ENCODE data around the gene INPP5J. TPM values are rescaled to one million over a fixed set of nuclear protein-coding genes. Genes with fewer than 3 reads are reported as not detected.

Gene INPP5J
- total RNA-seq, 1 experiment from 2014 or later: 0.61 TPM

- POLR2A ChIA-PET: no interaction called here
- intact Hi-C loops (cut with micrococcal nuclease): no loop called here
Measured at GRCh38 chr22:31091106-31091975, 31.4 kb upstream of the INPP5J start.

GRCh38 chr22:31092161-31092560, 30.6 kb upstream of the INPP5J start:
- no peaks in the 10 kb centered on the region for H3K4me1 Mint-ChIP-seq (ENCODE audit: insufficient read depth, unreplicated experiment)
- CTCF ChIA-PET: interaction anchor here (0.6 to 1.5 kb wide), 3 partner anchors 10 to 172 kb away, joined by 4 to 6 read pairs (median 5); partner anchors contain the start of gene SELENOM
- intact Hi-C loops (cut with micrococcal nuclease): no loop called here
- H3K36me3 Mint-ChIP-seq (ENCODE audit: insufficient read depth, unreplicated experiment): peaks cover 15% of the 10 kb centered on the region
- no peak overlapping the region for H3K4me3 Mint-ChIP-seq (ENCODE audit: unreplicated experiment)
- no peak overlapping the region for H3K27ac Mint-ChIP-seq (ENCODE audit: low read depth, unreplicated experiment)
- H3K27me3 Mint-ChIP-seq (ENCODE audit: insufficient read depth, unreplicated experiment): no peaks in the 10 kb centered on the region
- H3K9me3 Mint-ChIP-seq (ENCODE audit: unreplicated experiment): no peaks in the 10 kb centered on the region
- POLR2A ChIA-PET: no interaction called here
- BruUV-seq (replicated peaks): no TSS peak
- DNase-seq (ENCODE audit: unreplicated experiment): no peak
- no peak for TF ChIP-seq CTCF (IDR thresholded peaks at IDR 0.05; ENCODE audit: unreplicated experiment)

More at GRCh38 chr22:31091106-31091975, 31.4 kb upstream of the INPP5J start:
- CTCF ChIA-PET: interaction anchor here (0.5 to 1.5 kb wide), 2 partner anchors 16 to 171 kb away, joined by 4 to 6 read pairs; partner anchors contain the start of gene SELENOM
- BruUV-seq (replicated peaks): no TSS peak
- Mint-ChIP-seq H3K4me3 (ENCODE audit: unreplicated experiment) (no peak overlapping the region), H3K4me1 (ENCODE audit: insufficient read depth, unreplicated experiment) (no peaks in the 10 kb centered on the region), H3K27ac (ENCODE audit: low read depth, unreplicated experiment) (no peak overlapping the region), H3K9me3 (ENCODE audit: unreplicated experiment) (no peaks in the 10 kb centered on the region), H3K27me3 (ENCODE audit: insufficient read depth, unreplicated experiment) (no peaks in the 10 kb centered on the region), H3K36me3 (ENCODE audit: insufficient read depth, unreplicated experiment) (peaks cover 11% of the 10 kb centered on the region)
- no peak for TF ChIP-seq CTCF (IDR thresholded peaks at IDR 0.05; ENCODE audit: unreplicated experiment)
- DNase-seq (ENCODE audit: unreplicated experiment): no peak

- Mint-ChIP-seq H3K4me1 (ENCODE audit: insufficient read depth, unreplicated experiment) (no peaks in the 10 kb centered on the region), H3K36me3 (ENCODE audit: insufficient read depth, unreplicated experiment) (peaks cover 24% of the 10 kb centered on the region), H3K27ac (ENCODE audit: low read depth, unreplicated experiment) (no peak overlapping the region), H3K9me3 (ENCODE audit: unreplicated experiment) (no peaks in the 10 kb centered on the region), H3K27me3 (ENCODE audit: insufficient read depth, unreplicated experiment) (no peaks in the 10 kb centered on the region), H3K4me3 (ENCODE audit: unreplicated experiment) (no peak overlapping the region)
- no peak for DNase-seq (ENCODE audit: unreplicated experiment)
- intact Hi-C loops (cut with micrococcal nuclease): no loop called here
- no TSS peak for BruUV-seq (replicated peaks)
- CTCF ChIA-PET: interaction anchor here (0.5 to 1.5 kb wide), 5 partner anchors 9 to 174 kb away, joined by 3 to 6 read pairs (median 4); partner anchors contain the start of gene SELENOM
- POLR2A ChIA-PET: interaction anchor here (1.0 to 1.9 kb wide), 2 partner anchors 9 to 14 kb away, joined by 4 to 7 read pairs; partner anchors contain the start of gene SELENOM
- no peak for TF ChIP-seq CTCF (IDR thresholded peaks at IDR 0.05; ENCODE audit: unreplicated experiment)
Measured at GRCh38 chr22:31093086-31093850, 29.5 kb upstream of the INPP5J start.
